Heart right ventricle (tissue), 16 donors: ENCODE results near the gene CCDC192. TPM values are rescaled to one million over a fixed set of nuclear protein-coding genes. Genes with fewer than 3 reads are reported as not detected.

ENCODE experiments used
- ATAC-seq, 8 donors: fragments of 200-7000 bp; cut with Tn5 transposase; one replicate each; pipeline ENCODE4 v1.9.1; 2020; ENCODE audit warnings: mild to moderate bottlenecking in 8 of 8, moderate library complexity in 8 of 8, moderate number of reproducible peaks in 1 of 8
- DNase-seq, 2 donors: peaks; one replicate each; pipeline ENCODE4 v3.0.0-alpha.2; 2020
- H3K27ac ChIP-seq, 10 donors: fragments of 200-600 bp; sonication (generic) in 2 of 10; one replicate each; pipeline versions ENCODE4 v1.5.0 to v1.8.0; 2020 to 2022; ENCODE audit warnings: mild to moderate bottlenecking in 3 of 10
- H3K27me3 ChIP-seq, 7 donors: fragments of 200-600 bp; one replicate each; pipeline ENCODE4 v1.8.0; 2021 to 2022; ENCODE audit warnings: mild to moderate bottlenecking in 2 of 7
- H3K36me3 ChIP-seq, 9 donors: fragments of 200-600 bp; sonication (generic) in 1 of 9; one replicate each; pipeline versions ENCODE4 v1.5.0 to v1.8.0; 2020 to 2022; ENCODE audit warnings: mild to moderate bottlenecking in 2 of 9
- H3K4me1 ChIP-seq, 9 donors: fragments of 200-600 bp; sonication (generic) in 1 of 9; one replicate each; pipeline versions ENCODE4 v1.5.0 to v1.8.0; 2020 to 2022; ENCODE audit warnings: mild to moderate bottlenecking in 4 of 9
- H3K4me3 ChIP-seq, 10 donors: fragments of 200-600 bp; sonication (generic) in 2 of 10; one replicate each; pipeline versions ENCODE4 v1.5.0 to v1.8.0; 2020 to 2022; ENCODE audit warnings: mild to moderate bottlenecking in 7 of 10, moderate library complexity in 2 of 10
- H3K9me3 ChIP-seq, 11 donors: fragments of 200-600 bp in 10 of 11; sonication (generic) in 2 of 11; one replicate each; pipeline versions ENCODE4 v1.5.0 to v1.8.0; 2013 to 2022; ENCODE audit warnings: mild to moderate bottlenecking in 2 of 11, control low read depth in 1 of 11, moderate library complexity in 1 of 11
- CTCF ChIP-seq, 9 donors: fragments of 200-600 bp; sonication (generic) in 2 of 9; IDR thresholded peaks; one replicate each; pipeline versions ENCODE4 v1.5.0 to v1.8.0; 2021 to 2022; ENCODE audit warnings: antibody characterized with exemption in 9 of 9, mild to moderate bottlenecking in 5 of 9, moderate library complexity in 1 of 9
- WGBS, 2 donors: extraction: QIAGEN DNeasy Blood & Tissue Kit; methylation state at CpG; one replicate each; pipeline ENCODE4 v1.1.7; 2013; ENCODE audit warnings: inconsistent platforms in 1 of 2; 5-methylcytosine and 5-hydroxymethylcytosine counted together
- intact Hi-C, 10 donors: fragments of 100-400 bp; cut with DNase I; formaldehyde crosslinking; loops; one replicate each; pipeline versions ENCODE4 v1.11.1 to v1.14.2; 2022
- polyA plus RNA-seq, 2 donors: library from polyadenylated mRNA; stranded (reverse); fragments of 200-250 nt; gene quantifications; one replicate each; pipeline ENCODE4 v1.2.3, GENCODE V29; 2013
- total RNA-seq, 10 donors: library from RNA; stranded (reverse); fragmentation: NEBNext Ultra II Directional in 3 of 10; extraction: Animal tissue kit (Norgen Biotek cat#: 25700) in 3 of 10; gene quantifications; one replicate each; pipeline versions ENCODE4 v1.2.1 to v1.2.4, GENCODE V29; 2021 to 2023
- donor health status: Arrhythmogenic right ventricular cardiomyopathy.
- donor health status: ischemic (EF 13 %, LVEDD 7.1; RV severe dilation, severe dysfunction).
- donor health status: healthy with polysubstance abuse.
- donor health status: DM: no; HTN: yes; CAD: no.
- donor health status: DM: no; HTN: no; CAD: no.
- donor health status: ischemic (EF 25% LVEDD 6.9; RV normal size, moderate dysfunction).
- donor health status: ischemic (EF 25% LVEDD 5.7; RV mildly dilated, moderate dysfunction).
- donor health status: healthy.
- donor health status: DM: yes; HTN: yes; CAD: no.
- donor health status: Ischemic cardiomyopathy.
- donor health status: ischemic (EF 35%, LVEDD 5.7; RV mildly dilated, moderate dysfunction).
- donor health status: nonischemic (EF 11% LVEDD 7.7; RV severe dilation, severe dysfunction).
- donor health status: DM: yes; HTN: yes; CAD: no.
- donor health status: PGD.
- donor health status: ischemic (EF 29% LVEDD 5.4; RV normal size, mild dysfunction).
- donor health status: nonischemic (EF 23%, LVEDD 6.1; RV moderate dilation, normal function).

CCDC192 gene
- total and polyA plus RNA-seq, 12 donors, result 0.13 to 0.76 (median 0.33) TPM; not detected in 8

- H3K27ac ChIP-seq, result peak overlapping the region in 3 of 10 donors; percentile 12 to 58 (median 41)
- no peaks in the 10 kb centered on the region for H3K36me3 ChIP-seq
- ATAC-seq, result peak in 1 of 8 donors; percentile 59
- peaks cover 0 to 22% (median 13%) of the 10 kb centered on the region in 9 donors for H3K4me1 ChIP-seq
- 68 to 75% methylated on average over 3 of the region's 3 CpGs for WGBS, 2 donors
- no peak for DNase-seq
- intact Hi-C loops, result no loop called here
- no peak for TF ChIP-seq CTCF (IDR thresholded peaks at IDR 0.05)
- no peaks in the 10 kb centered on the region for H3K9me3 ChIP-seq
- no peak overlapping the region for H3K4me3 ChIP-seq
- no peaks in the 10 kb centered on the region for H3K27me3 ChIP-seq
Observed at GRCh38 chr5:127886081-127886480, 182.9 kb downstream of the CCDC192 start.

DNA sequence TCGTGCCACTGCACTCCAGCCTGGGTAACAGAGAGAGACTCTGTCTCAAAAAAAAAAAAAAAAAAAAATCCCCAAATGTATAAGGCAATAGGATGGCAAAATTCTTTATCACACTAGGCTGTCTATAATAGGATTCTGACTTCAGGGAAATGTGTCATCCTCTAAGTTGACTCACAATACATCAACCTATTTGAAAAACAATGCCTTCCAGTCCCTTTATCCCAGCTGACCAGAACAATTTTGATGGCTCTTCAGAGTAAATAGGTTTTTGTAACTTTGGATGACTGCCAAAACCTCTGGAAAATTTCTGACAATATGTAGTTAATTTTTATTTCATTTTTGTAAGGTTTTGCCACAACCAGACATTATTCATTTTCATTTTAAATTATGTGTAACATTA lies 184.1 kb downstream of the CCDC192 start:
- Histone ChIP-seq H3K4me3 (no peak overlapping the region), H3K27me3 (no peaks in the 10 kb centered on the region), H3K27ac (no peak overlapping the region), H3K36me3 (no peaks in the 10 kb centered on the region), H3K9me3 (no peaks in the 10 kb centered on the region), H3K4me1 (peaks cover 0 to 32% (median 19%) of the 10 kb centered on the region in 9 donors)
- DNase-seq (no peak), ATAC-seq (peak in 1 of 8 donors; percentile 51)
- intact Hi-C loops, result no loop called here
- WGBS, 2 donors, result 94 to 100% methylated on average over 1 of the region's 1 CpG
- TF ChIP-seq CTCF (IDR thresholded peaks at IDR 0.05), result no peak

DNA sequence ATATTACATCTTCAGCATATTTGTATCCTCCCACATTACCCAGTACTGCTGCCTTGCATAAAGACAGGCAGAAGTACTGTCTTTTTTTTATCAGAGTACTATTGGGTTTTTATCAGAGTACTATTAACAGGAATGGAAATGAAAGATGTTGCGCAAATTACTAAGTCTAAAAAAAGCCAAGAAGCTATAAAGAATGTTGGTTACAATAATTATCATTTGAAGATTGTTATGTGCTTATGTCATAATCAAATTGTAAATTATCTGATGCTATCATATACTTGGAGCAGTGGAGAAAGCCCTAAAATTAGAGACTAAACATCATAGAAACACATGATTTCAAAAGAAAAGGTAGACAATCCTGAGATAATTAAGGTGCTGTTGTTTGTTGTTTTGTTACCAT lies 188.8 kb downstream of the CCDC192 start:
- H3K4me3 ChIP-seq, result no peak overlapping the region
- no peaks in the 10 kb centered on the region for H3K9me3 ChIP-seq
- H3K27ac ChIP-seq, result no peak overlapping the region

GRCh38 chr5:127892467-127893207 lies 189.4 kb downstream of the CCDC192 start:
- intact Hi-C loops, result loop anchor here in 1 of 10 donors (5.0 kb wide), 1 partner anchor 70 kb away; no protein-coding TSS in a partner anchor
- H3K36me3 ChIP-seq, result no peaks in the 10 kb centered on the region
- TF ChIP-seq CTCF (IDR thresholded peaks at IDR 0.05), result no peak
- H3K27ac ChIP-seq, result peak overlapping the region in 4 of 10 donors; percentile 9 to 57 (median 28)
- no peaks in the 10 kb centered on the region for H3K9me3 ChIP-seq
- H3K27me3 ChIP-seq, result no peaks in the 10 kb centered on the region
- H3K4me3 ChIP-seq, result peak overlapping the region in 1 of 10 donors; percentile 2
- peaks cover 0 to 25% (median 14%) of the 10 kb centered on the region in 9 donors for H3K4me1 ChIP-seq
- 8% methylated on average over 6 of the region's 6 CpGs for WGBS, 2 donors
- ATAC-seq, result peak in 5 of 8 donors; percentile 34 to 67 (median 50)
- peak in 1 of 2 donors; percentile 6 for DNase-seq

More for the DNA sequence above, 188.8 kb downstream of the CCDC192 start:
- DNase-seq (no peak), ATAC-seq (no peak)
- 82 to 89% methylated on average over 1 of the region's 1 CpG for WGBS, 2 donors
- intact Hi-C loops, result loop anchor here in 2 of 10 donors (2.0 to 5.0 kb wide), 2 partner anchors 70 to 77 kb away; no protein-coding TSS in a partner anchor
- no peak for TF ChIP-seq CTCF (IDR thresholded peaks at IDR 0.05)
- Histone ChIP-seq H3K4me1 (peaks cover 0 to 25% (median 14%) of the 10 kb centered on the region in 9 donors), H3K36me3 (no peaks in the 10 kb centered on the region), H3K27me3 (no peaks in the 10 kb centered on the region)
